Measurements from ENCODE around the gene CACYBP. TPM values are rescaled to one million over a fixed set of nuclear protein-coding genes. Genes with fewer than 3 reads are reported as not detected.

CACYBP gene
- total RNA-seq, 1 donor from 2014 or later, result 136 TPM

DNA sequence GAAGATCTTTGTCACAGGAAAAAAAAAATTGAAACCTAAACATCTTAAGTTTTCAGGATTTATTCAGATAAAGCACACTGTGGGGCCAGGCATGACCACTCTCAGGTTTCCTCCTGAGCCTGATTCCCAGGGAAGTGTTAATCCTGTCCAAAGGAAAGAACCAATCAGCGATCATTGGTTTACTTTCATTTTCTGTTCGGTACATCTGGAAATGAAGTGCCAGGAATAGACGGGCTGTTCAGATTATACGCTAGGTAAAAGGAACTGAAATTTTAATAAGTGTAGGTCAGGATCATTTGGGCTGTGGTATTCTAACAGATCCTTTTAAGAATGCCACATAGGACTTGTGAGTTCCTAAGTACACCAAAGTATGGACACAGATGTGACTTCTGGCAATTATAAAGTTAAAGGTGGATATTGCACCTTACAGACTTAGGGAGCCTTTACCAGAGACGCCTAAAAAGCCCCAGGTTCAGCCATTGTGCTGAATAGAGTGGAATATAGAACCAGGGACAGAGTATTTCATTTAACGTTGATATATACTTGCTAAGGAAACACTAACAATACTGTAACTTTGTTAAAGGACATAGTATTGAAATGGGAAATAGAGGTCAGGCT lies 9.3 kb upstream of the CACYBP start:
- H3K9ac ChIP-seq (ENCODE audit: low read depth in 1 of 3, low read length in 3 of 3), result peak overlapping the region; percentile 60 to 83 (median 83)

DNA sequence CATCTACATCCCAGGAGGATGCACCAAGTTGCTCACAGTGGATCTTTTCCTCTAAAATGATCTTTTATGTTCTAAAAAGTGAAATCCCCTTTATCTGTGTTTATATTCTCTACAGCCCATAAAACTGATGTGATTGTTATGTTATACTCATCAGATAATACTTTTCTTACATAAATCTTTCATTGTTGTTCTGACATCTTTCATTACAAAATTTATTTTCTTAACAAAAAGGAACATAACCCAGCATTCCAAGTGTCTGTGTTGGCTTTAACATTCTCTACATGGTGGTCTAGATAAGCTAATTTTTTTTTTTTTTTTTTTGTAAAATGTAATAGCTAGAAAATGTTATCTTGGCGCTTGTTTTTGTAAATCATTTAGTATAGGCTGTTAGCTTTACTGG lies 8.3 kb upstream of the CACYBP start:
- H3K4me1 ChIP-seq (ENCODE audit: control insufficient read depth in 3 of 3, insufficient read depth in 3 of 3, low read length in 3 of 3), result peaks cover 0 to 4% (median 2%) of the 10 kb centered on the region in 3 donors
- no peaks in the 10 kb centered on the region for H3K36me3 ChIP-seq (ENCODE audit: control insufficient read depth in 3 of 3, insufficient read depth in 3 of 3, low read length in 3 of 3)
- no peaks in the 10 kb centered on the region for H3K27me3 ChIP-seq (ENCODE audit: control insufficient read depth in 3 of 3, insufficient read depth in 3 of 3, low read length in 3 of 3)
- no peak overlapping the region for H3K9ac ChIP-seq (ENCODE audit: low read depth in 1 of 3, low read length in 3 of 3)
- H3K27ac ChIP-seq (ENCODE audit: low read depth, low read length), result no peak overlapping the region
- H3K4me3 ChIP-seq (ENCODE audit: low read length in 3 of 3), result no peak overlapping the region
- H3K9me3 ChIP-seq (ENCODE audit: control insufficient read depth in 3 of 3, low read length in 3 of 3), result no peaks in the 10 kb centered on the region

More for the DNA sequence above, 9.3 kb upstream of the CACYBP start:
- Histone ChIP-seq H3K9me3 (ENCODE audit: control insufficient read depth in 3 of 3, low read length in 3 of 3) (no peaks in the 10 kb centered on the region), H3K27ac (ENCODE audit: low read depth, low read length) (peak overlapping the region; percentile 49), H3K4me3 (ENCODE audit: low read length in 3 of 3) (peak overlapping the region; percentile 52 to 88 (median 81)), H3K4me1 (ENCODE audit: control insufficient read depth in 3 of 3, insufficient read depth in 3 of 3, low read length in 3 of 3) (peaks cover 0 to 4% (median 2%) of the 10 kb centered on the region in 3 donors), H3K36me3 (ENCODE audit: control insufficient read depth in 3 of 3, insufficient read depth in 3 of 3, low read length in 3 of 3) (no peaks in the 10 kb centered on the region), H3K27me3 (ENCODE audit: control insufficient read depth in 3 of 3, insufficient read depth in 3 of 3, low read length in 3 of 3) (no peaks in the 10 kb centered on the region)

DNA sequence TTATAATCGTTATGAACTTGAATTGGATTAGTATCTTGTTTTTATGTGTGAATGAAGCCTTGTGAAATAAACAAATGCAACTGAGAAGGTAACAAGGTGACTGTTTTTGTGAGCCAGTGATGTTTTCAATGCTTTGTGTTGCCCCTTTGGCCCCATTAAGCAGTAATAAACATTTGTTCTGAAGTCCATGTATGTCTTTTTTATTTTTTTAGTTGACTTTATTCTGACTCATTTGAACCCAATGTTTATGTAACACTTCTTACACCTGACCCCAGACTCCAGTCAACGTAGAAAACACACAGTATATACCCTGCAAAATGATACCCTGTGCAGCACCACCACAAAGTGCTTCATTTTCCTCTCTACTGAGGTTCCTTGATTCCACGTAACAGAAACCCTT lies 4.6 kb upstream of the CACYBP start:
- H3K4me3 ChIP-seq (ENCODE audit: low read length in 3 of 3), result no peak overlapping the region
- peaks cover 4 to 6% (median 5%) of the 10 kb centered on the region in 3 donors for H3K4me1 ChIP-seq (ENCODE audit: control insufficient read depth in 3 of 3, insufficient read depth in 3 of 3, low read length in 3 of 3)
- no peak overlapping the region for H3K27ac ChIP-seq (ENCODE audit: low read depth, low read length)
- H3K9me3 ChIP-seq (ENCODE audit: control insufficient read depth in 3 of 3, low read length in 3 of 3), result no peaks in the 10 kb centered on the region
- H3K27me3 ChIP-seq (ENCODE audit: control insufficient read depth in 3 of 3, insufficient read depth in 3 of 3, low read length in 3 of 3), result no peaks in the 10 kb centered on the region
- H3K36me3 ChIP-seq (ENCODE audit: control insufficient read depth in 3 of 3, insufficient read depth in 3 of 3, low read length in 3 of 3), result no peaks in the 10 kb centered on the region
- no peak overlapping the region for H3K9ac ChIP-seq (ENCODE audit: low read depth in 1 of 3, low read length in 3 of 3)

DNA sequence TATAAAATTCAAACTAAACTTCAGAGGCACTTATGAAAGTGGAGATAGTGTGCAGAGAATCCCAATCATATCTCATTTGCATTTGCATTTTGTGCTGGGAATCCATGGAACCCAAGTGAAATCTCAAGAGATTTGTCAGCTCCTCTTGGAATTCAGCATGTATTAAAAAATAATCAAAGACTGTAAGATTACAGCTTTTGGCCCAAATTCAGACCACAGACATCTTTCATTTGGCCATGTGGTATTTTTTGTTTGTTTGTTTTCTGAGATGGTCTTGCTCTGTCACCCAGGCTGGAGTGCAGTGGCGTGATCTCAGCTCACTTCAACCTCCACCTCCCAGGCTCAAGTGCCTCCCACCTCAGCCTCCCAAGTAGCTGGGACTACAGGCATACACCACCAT lies 3.8 kb upstream of the CACYBP start:
- Histone ChIP-seq H3K36me3 (ENCODE audit: control insufficient read depth in 3 of 3, insufficient read depth in 3 of 3, low read length in 3 of 3) (no peaks in the 10 kb centered on the region), H3K4me1 (ENCODE audit: control insufficient read depth in 3 of 3, insufficient read depth in 3 of 3, low read length in 3 of 3) (peaks cover 8 to 14% (median 12%) of the 10 kb centered on the region in 3 donors), H3K27me3 (ENCODE audit: control insufficient read depth in 3 of 3, insufficient read depth in 3 of 3, low read length in 3 of 3) (no peaks in the 10 kb centered on the region), H3K27ac (ENCODE audit: low read depth, low read length) (no peak overlapping the region), H3K4me3 (ENCODE audit: low read length in 3 of 3) (no peak overlapping the region), H3K9ac (ENCODE audit: low read depth in 1 of 3, low read length in 3 of 3) (no peak overlapping the region), H3K9me3 (ENCODE audit: control insufficient read depth in 3 of 3, low read length in 3 of 3) (no peaks in the 10 kb centered on the region)

DNA sequence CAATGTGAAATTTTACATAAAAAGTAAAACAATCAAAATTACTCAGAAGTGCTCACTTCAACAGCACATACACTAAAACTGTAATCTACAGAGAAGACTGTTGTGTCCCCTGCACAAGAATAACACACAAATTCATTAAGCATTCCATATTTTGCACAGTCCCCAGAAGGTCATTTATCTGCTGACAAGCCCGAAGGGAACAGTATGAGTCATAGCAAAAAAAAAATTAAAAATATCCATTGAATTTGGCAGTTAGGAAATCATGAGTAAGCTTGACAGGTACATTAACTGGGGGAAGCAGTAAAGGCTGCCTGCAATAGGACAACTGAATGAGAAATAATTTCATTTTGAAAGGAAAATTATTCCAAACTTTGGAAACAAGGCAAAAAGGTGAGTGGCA lies 3.3 kb upstream of the CACYBP start:
- Histone ChIP-seq H3K27me3 (ENCODE audit: control insufficient read depth in 3 of 3, insufficient read depth in 3 of 3, low read length in 3 of 3) (no peaks in the 10 kb centered on the region), H3K9ac (ENCODE audit: low read depth in 1 of 3, low read length in 3 of 3) (no peak overlapping the region), H3K36me3 (ENCODE audit: control insufficient read depth in 3 of 3, insufficient read depth in 3 of 3, low read length in 3 of 3) (no peaks in the 10 kb centered on the region), H3K4me3 (ENCODE audit: low read length in 3 of 3) (no peak overlapping the region), H3K4me1 (ENCODE audit: control insufficient read depth in 3 of 3, insufficient read depth in 3 of 3, low read length in 3 of 3) (peaks cover 8 to 17% (median 14%) of the 10 kb centered on the region in 3 donors), H3K27ac (ENCODE audit: low read depth, low read length) (no peak overlapping the region), H3K9me3 (ENCODE audit: control insufficient read depth in 3 of 3, low read length in 3 of 3) (no peaks in the 10 kb centered on the region)

DNA sequence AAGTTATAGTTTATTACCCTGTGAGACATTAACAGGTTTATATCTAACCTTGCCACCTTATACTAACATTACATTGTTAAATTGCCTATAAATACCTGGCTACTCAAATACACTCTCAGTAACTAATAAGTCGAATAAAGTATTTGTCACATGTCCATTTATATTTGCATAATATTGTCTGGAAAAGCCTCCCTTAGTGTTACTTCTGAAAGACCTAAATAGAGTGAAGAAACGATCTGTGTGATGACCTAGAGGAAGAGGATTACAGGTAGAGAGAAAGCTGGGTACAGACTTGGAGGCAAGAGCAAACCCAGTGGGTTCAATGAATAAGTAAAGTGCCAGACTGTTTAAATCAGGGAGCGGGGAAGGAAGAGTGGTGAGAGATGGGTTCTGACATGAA lies 2.7 kb upstream of the CACYBP start:
- Histone ChIP-seq H3K9ac (ENCODE audit: low read depth in 1 of 3, low read length in 3 of 3) (no peak overlapping the region), H3K27ac (ENCODE audit: low read depth, low read length) (no peak overlapping the region), H3K9me3 (ENCODE audit: control insufficient read depth in 3 of 3, low read length in 3 of 3) (no peaks in the 10 kb centered on the region), H3K36me3 (ENCODE audit: control insufficient read depth in 3 of 3, insufficient read depth in 3 of 3, low read length in 3 of 3) (no peaks in the 10 kb centered on the region), H3K27me3 (ENCODE audit: control insufficient read depth in 3 of 3, insufficient read depth in 3 of 3, low read length in 3 of 3) (no peaks in the 10 kb centered on the region), H3K4me3 (ENCODE audit: low read length in 3 of 3) (no peak overlapping the region), H3K4me1 (ENCODE audit: control insufficient read depth in 3 of 3, insufficient read depth in 3 of 3, low read length in 3 of 3) (peaks cover 8 to 18% (median 14%) of the 10 kb centered on the region in 3 donors)

DNA sequence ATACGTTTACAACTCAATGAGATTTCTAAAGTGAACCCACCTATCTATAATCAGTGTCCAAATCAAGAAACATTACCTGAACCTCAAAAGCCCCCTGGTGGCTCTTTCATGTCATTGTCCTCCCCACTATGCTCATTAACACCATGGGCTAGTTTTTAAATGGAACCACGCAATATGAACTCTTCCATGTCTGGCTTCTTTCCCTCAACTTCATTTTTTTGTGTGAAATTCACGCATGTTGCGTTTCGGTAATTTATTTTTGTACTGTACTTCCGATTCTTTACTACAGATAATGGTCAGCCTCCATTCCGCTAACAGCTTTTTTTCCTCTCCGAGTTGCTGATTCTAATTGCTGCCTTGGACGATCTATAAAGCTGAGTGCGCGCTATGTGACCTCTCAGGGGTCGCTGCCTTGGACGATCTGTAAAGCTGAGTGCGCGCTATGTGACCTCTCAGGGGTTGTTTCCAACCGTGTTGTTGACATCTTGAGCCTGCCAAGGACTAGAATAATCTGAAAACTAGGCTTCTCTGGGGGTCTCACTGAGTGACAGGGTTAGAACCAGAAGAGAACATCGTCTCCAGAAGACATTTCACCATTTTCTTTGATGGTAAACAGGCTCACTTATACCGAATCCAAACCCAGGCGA lies 1.1 kb upstream of the CACYBP start:
- peak overlapping the region; percentile 89 to 97 (median 92) for H3K4me3 ChIP-seq (ENCODE audit: low read length in 3 of 3)
- peaks cover 8 to 23% (median 20%) of the 10 kb centered on the region in 3 donors for H3K4me1 ChIP-seq (ENCODE audit: control insufficient read depth in 3 of 3, insufficient read depth in 3 of 3, low read length in 3 of 3)
- H3K36me3 ChIP-seq (ENCODE audit: control insufficient read depth in 3 of 3, insufficient read depth in 3 of 3, low read length in 3 of 3), result no peaks in the 10 kb centered on the region
- H3K9me3 ChIP-seq (ENCODE audit: control insufficient read depth in 3 of 3, low read length in 3 of 3), result no peaks in the 10 kb centered on the region
- peak overlapping the region; percentile 92 to 100 (median 95) for H3K9ac ChIP-seq (ENCODE audit: low read depth in 1 of 3, low read length in 3 of 3)
- no peaks in the 10 kb centered on the region for H3K27me3 ChIP-seq (ENCODE audit: control insufficient read depth in 3 of 3, insufficient read depth in 3 of 3, low read length in 3 of 3)
- H3K27ac ChIP-seq (ENCODE audit: low read depth, low read length), result peak overlapping the region; percentile 99

DNA sequence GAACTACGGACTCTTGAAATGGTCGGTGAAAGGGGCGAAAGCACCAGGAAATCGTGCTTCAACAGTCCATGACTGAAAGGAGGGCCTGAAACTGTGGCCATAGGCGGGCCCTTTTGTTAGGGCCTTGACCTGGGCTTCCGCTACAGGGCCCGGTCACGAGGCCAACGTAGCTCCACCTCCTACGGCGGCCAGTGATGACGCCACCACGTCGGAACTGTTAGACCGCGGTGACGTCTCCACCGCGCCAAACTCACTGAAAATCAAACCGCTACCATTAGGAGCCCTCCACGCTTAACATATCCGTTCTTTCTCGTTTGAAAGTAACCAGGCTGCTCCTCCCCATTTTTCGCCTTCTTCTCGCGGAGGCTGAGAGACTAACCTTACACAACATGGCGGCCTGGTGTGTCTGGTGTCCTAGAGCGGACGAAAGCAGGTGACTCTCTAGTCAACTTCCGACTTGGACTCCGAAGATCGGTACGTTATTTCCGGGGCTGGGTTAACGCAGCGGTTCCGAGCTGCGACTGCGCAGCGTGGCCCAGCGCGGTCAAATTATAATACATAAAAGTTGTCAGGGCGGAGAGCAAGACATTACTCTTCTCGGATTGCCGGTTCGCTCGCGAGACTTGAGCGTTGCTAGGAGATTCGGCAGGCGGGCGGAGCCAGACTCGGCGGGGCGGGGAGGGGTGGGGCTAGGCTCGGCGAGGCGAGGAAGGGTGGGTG lies 371 bp upstream of the CACYBP start:
- Histone ChIP-seq H3K27ac (ENCODE audit: low read depth, low read length) (peak overlapping the region; percentile 99), H3K9me3 (ENCODE audit: control insufficient read depth in 3 of 3, low read length in 3 of 3) (no peaks in the 10 kb centered on the region), H3K4me1 (ENCODE audit: control insufficient read depth in 3 of 3, insufficient read depth in 3 of 3, low read length in 3 of 3) (peaks cover 8 to 23% (median 20%) of the 10 kb centered on the region in 3 donors), H3K27me3 (ENCODE audit: control insufficient read depth in 3 of 3, insufficient read depth in 3 of 3, low read length in 3 of 3) (no peaks in the 10 kb centered on the region), H3K9ac (ENCODE audit: low read depth in 1 of 3, low read length in 3 of 3) (peak overlapping the region; percentile 92 to 100 (median 95)), H3K36me3 (ENCODE audit: control insufficient read depth in 3 of 3, insufficient read depth in 3 of 3, low read length in 3 of 3) (no peaks in the 10 kb centered on the region), H3K4me3 (ENCODE audit: low read length in 3 of 3) (peak overlapping the region; percentile 89 to 97 (median 92))

DNA sequence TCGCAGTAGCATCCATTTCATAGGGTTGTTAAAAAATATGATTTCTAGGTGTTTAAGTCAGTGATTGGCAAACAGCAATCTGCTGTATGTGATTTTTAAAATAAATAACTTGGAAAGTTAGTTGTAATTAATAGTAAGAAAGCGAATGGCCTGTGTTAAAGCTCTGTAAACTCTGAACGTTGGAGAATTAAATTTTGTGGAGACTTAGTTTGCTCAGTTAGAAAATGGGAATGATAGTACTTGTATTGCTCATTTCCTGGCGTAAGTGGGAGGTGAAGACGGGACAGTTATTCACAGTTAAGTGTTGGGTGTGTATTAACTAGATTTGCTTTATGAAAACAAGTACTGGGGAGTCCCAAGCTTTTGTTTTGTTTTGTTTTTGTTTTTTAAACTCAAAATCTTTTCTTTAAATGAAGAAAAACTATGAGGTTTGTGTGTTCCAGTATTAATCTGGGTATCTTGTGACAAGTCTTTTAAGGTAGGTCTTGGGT lies 995 bp downstream of the CACYBP start:
- no peaks in the 10 kb centered on the region for H3K9me3 ChIP-seq (ENCODE audit: control insufficient read depth in 3 of 3, low read length in 3 of 3)
- H3K4me1 ChIP-seq (ENCODE audit: control insufficient read depth in 3 of 3, insufficient read depth in 3 of 3, low read length in 3 of 3), result peaks cover 8 to 23% (median 20%) of the 10 kb centered on the region in 3 donors
- peak overlapping the region; percentile 87 to 100 (median 88) for H3K9ac ChIP-seq (ENCODE audit: low read depth in 1 of 3, low read length in 3 of 3)
- peaks cover 0 to 9% (median 0%) of the 10 kb centered on the region in 3 donors for H3K36me3 ChIP-seq (ENCODE audit: control insufficient read depth in 3 of 3, insufficient read depth in 3 of 3, low read length in 3 of 3)
- H3K27ac ChIP-seq (ENCODE audit: low read depth, low read length), result peak overlapping the region; percentile 99
- no peaks in the 10 kb centered on the region for H3K27me3 ChIP-seq (ENCODE audit: control insufficient read depth in 3 of 3, insufficient read depth in 3 of 3, low read length in 3 of 3)
- peak overlapping the region; percentile 85 to 94 (median 92) for H3K4me3 ChIP-seq (ENCODE audit: low read length in 3 of 3)

Data from skeletal muscle tissue (tissue), 4 donors.